HepG2 (cell line): ENCODE data around the gene UGGT1. TPM values are rescaled to one million over a fixed set of nuclear protein-coding genes. Genes with fewer than 3 reads are reported as not detected.
A peak's percentile ranks its signal among the peaks of the same experiment; 100 is the strongest.

Source experiments
- ATAC-seq: fragments of 200-7000 bp; cut with Tn5 transposase; 3 replicates; pipeline ENCODE4 v1.9.1; 2020; ENCODE audit warnings: mild to moderate bottlenecking, moderate library complexity
- BruUV-seq: library from RNA; stranded (reverse); fragments of 400-500 nt; replicated peaks from 2 replicates; lab custom pipeline; 2021; lab: Mats Ljungman, UMichigan
- CTCF ChIA-PET: fragments of 300-600 bp; formaldehyde crosslinking; extraction: SDS; loops from one replicate; lab custom pipeline; 2021; ENCODE audit warnings: low total read pairs, inconsistent platforms, low intra/inter-chr PET ratio; lab: Yijun Ruan, JAX
- POLR2A ChIA-PET: fragments of 350-600 bp; sonication (Branson Sonifier 250); formaldehyde crosslinking; loops from one replicate; lab custom pipeline; 2020; ENCODE audit warnings: antibody characterized with exemption, inconsistent platforms; lab: Yijun Ruan, JAX
- DNase-seq: peaks from one replicate; pipeline ENCODE4 v3.0.0-alpha.2; 2015; ENCODE audit warnings: low spot score
- FAIRE-seq: peaks from 3 replicates; lab custom pipeline; 2011; peaks lifted over from hg19 to GRCh38; lab: Jason Lieb, UNC
- H2AFZ ChIP-seq: one replicate; pipeline ENCODE4 v1.6.1; 2011; ENCODE audit warnings: low read length, inconsistent platforms
- H3K27ac ChIP-seq: fragments of 300-600 bp; 3 replicates; pipeline ENCODE4 v1.8.0; 2011; ENCODE audit warnings: mixed run types, mild to moderate bottlenecking, mixed read lengths, low read length, inconsistent platforms; ENCODE audit not compliant: insufficient read depth; ENCODE audit errors: extremely low read length
- H3K27me3 ChIP-seq, 2 experiments: fragments of 200-600 bp in 1 of 2; 2 replicates in 1 of 2; 3 replicates in 1 of 2; pipeline versions ENCODE4 v1.6.0 to v1.8.0; 2011; ENCODE audit warnings: low read length in 2 of 2, mild to moderate bottlenecking in 2 of 2, moderate library complexity in 2 of 2, inconsistent platforms in 1 of 2; ENCODE audit not compliant: insufficient read depth in 2 of 2, control insufficient read depth in 1 of 2
- H3K36me3 ChIP-seq, 2 experiments: fragments of 200-600 bp in 1 of 2; replicated peaks in 1 of 2; 2 replicates in 1 of 2; 3 replicates in 1 of 2; pipeline versions ENCODE4 v1.5.1 to v1.8.0; 2011; ENCODE audit warnings: low read length in 2 of 2, inconsistent platforms in 1 of 2; ENCODE audit not compliant: insufficient read depth in 2 of 2, control insufficient read depth in 1 of 2
- H3K4me1 ChIP-seq: 2 replicates; pipeline ENCODE4 v1.5.1; 2012; ENCODE audit warnings: low read length, inconsistent platforms; ENCODE audit not compliant: insufficient read depth
- H3K4me2 ChIP-seq: 2 replicates; pipeline ENCODE4 v1.6.0; 2011; ENCODE audit warnings: low read depth, low read length, inconsistent platforms
- H3K4me3 ChIP-seq, 3 experiments: fragments of 200-600 bp in 1 of 3; sonication (generic), shearing (Covaris generic) in 1 of 3; replicated peaks in 1 of 3; 2 replicates each; pipeline ENCODE4 v1.5.1; 2011 to 2016; ENCODE audit warnings: low read length in 3 of 3, inconsistent platforms in 2 of 3, low read depth in 2 of 3, mild to moderate bottlenecking in 2 of 3, control low read depth in 1 of 3, mixed read lengths in 1 of 3; ENCODE audit not compliant: insufficient read depth in 1 of 3
- H3K79me2 ChIP-seq: one replicate; pipeline ENCODE4 v1.6.1; 2011; ENCODE audit warnings: low read length, inconsistent platforms; ENCODE audit not compliant: insufficient read depth
- H3K9ac ChIP-seq: 2 replicates; pipeline ENCODE4 v1.6.0; 2011; ENCODE audit warnings: mild to moderate bottlenecking, low read depth, low read length, inconsistent platforms; ENCODE audit not compliant: insufficient read depth
- H3K9me3 ChIP-seq: 2 replicates; pipeline ENCODE4 v1.5.1; 2012; ENCODE audit warnings: mild to moderate bottlenecking, low read length
- H4K20me1 ChIP-seq: 2 replicates; pipeline ENCODE4 v1.6.0; 2011; ENCODE audit warnings: inconsistent platforms, mild to moderate bottlenecking, low read length, moderate library complexity; ENCODE audit not compliant: insufficient read depth
- FOXK1 ChIP-seq: sonication (generic); formaldehyde crosslinking; IDR thresholded peaks from 2 replicates; pipeline ENCODE4 v1.4.0; 2020; ENCODE audit warnings: low read depth, missing genetic modification reagents, borderline replicate concordance
- FOXP1 ChIP-seq, 2 experiments: fragments of 450-650 bp in 1 of 2; IDR thresholded peaks; 2 replicates each; pipeline ENCODE4 v1.6.1; 2017 to 2018; ENCODE audit warnings: antibody characterized with exemption in 1 of 2
- FOXP4 ChIP-seq: sonication (generic); formaldehyde crosslinking; IDR thresholded peaks from 2 replicates; pipeline ENCODE4 v1.4.0; 2020; ENCODE audit warnings: missing genetic modification reagents
- RFXANK ChIP-seq: IDR thresholded peaks from 2 replicates; pipeline ENCODE4 v1.6.1; 2016
- ZBTB46 ChIP-seq: sonication (generic); formaldehyde crosslinking; IDR thresholded peaks from 2 replicates; pipeline ENCODE4 v1.4.0; 2020; ENCODE audit warnings: mild to moderate bottlenecking, missing genetic modification reagents, borderline replicate concordance
- ZBTB8A ChIP-seq: sonication (generic); formaldehyde crosslinking; IDR thresholded peaks from 2 replicates; pipeline ENCODE4 v1.4.0; 2020; ENCODE audit warnings: mild to moderate bottlenecking, low read depth, missing genetic modification reagents, borderline replicate concordance
- WGBS: methylation state at CpG from one replicate; pipeline ENCODE4 v1.1.6; 2017; ENCODE audit warnings: low lambda C conversion rate; 5-methylcytosine and 5-hydroxymethylcytosine counted together
- in situ Hi-C: cut with HindIII; loops from 2 replicates; pipeline ENCODE4 v1.10.0; 2017; ENCODE audit warnings: low pct_unique_long_range_greater_than_20kb; ENCODE audit not compliant: extremely low pct_ligation_motif_present
- intact Hi-C: fragments of 100-400 bp; cut with micrococcal nuclease; formaldehyde crosslinking; loops from one replicate; pipeline ENCODE4 v1.10.0; 2022; ENCODE audit not compliant: unreplicated experiment
- polyA plus RNA-seq, 8 experiments: library from polyadenylated mRNA; depleted of rRNA in 3 of 8; stranded (reverse) in 7 of 8; unstranded in 1 of 8; fragments of >200 nt; fragmentation: Illumina TruSeq in 4 of 8; extraction: Trizol in 4 of 8; gene quantifications; 2 replicates each; pipeline versions ENCODE4 v1.2.1 to v1.2.3, GENCODE V29; 2011 to 2016; ENCODE audit warnings: low read depth in 4 of 8, missing spikeins in 1 of 8, mixed read lengths in 1 of 8; ENCODE audit not compliant: insufficient read depth in 1 of 8
- total RNA-seq, 5 experiments: library from RNA; depleted of rRNA; stranded (reverse); fragments of >200 nt; fragmentation: Illumina TruSeq; extraction: Trizol; gene quantifications; 2 replicates each; pipeline ENCODE4 v1.2.3, GENCODE V29; 2016; ENCODE audit warnings: low read depth in 1 of 5

The UGGT1 gene
- total and polyA plus RNA-seq, 2 of the 13 experiments (the other 11 are each of a cell fraction or from before 2014, with no cell fraction given) = 35.8 to 83.2 TPM

GRCh38 chr2:128137094-128137616, 46.2 kb downstream of the UGGT1 start (continued):
- no peak for TF ChIP-seq FOXP1 (IDR thresholded peaks at IDR 0.05)
- TF ChIP-seq FOXP1 (CRISPR knock-in tag; IDR thresholded peaks at IDR 0.05) = 0 out of 2 replicates have a peak, but pooled peaks have one; percentile 48
- TF ChIP-seq FOXK1 (CRISPR knock-in tag) = no peak
- 0 out of 2 replicates have a peak, but pooled peaks have one; percentile 29 for TF ChIP-seq FOXP4 (CRISPR knock-in tag)

- CTCF ChIA-PET = no interaction called here
- BruUV-seq = no TSS peak
Measured at GRCh38 chr2:128139624-128140023, 48.6 kb downstream of the UGGT1 start.

More at GRCh38 chr2:128139624-128140023, 48.6 kb downstream of the UGGT1 start:
- WGBS = 97% methylated on average over 6 of the region's 9 CpGs
- intact Hi-C loops (no loop called here), in situ Hi-C loops (no loop called here)
- Histone ChIP-seq H2AFZ (no peak overlapping the region), H4K20me1 (no peaks in the 10 kb centered on the region), H3K27ac (no peak overlapping the region), H3K9ac (no peak overlapping the region), H3K36me3 (peaks cover 36 to 86% of the 10 kb centered on the region in 2 experiments), H3K27me3 (no peaks in the 10 kb centered on the region), H3K4me2 (no peak overlapping the region), H3K79me2 (no peaks in the 10 kb centered on the region), H3K4me1 (peaks cover 7% of the 10 kb centered on the region; the same call in 1 of the 2 replicates)
- DNase-seq (no peak), ATAC-seq (no peak; the same call in 2 of the 3 replicates)
- POLR2A ChIA-PET = no interaction called here
- TF ChIP-seq RFXANK (CRISPR knock-in tag) (no peak), ZBTB46 (no peak), ZBTB8A (CRISPR knock-in tag) (no peak)
- TF ChIP-seq, all 625 proteins: peak for 0
- Histone ChIP-seq H3K9me3 (no peaks in the 10 kb centered on the region), H3K4me3 (no peak overlapping the region)
- FAIRE-seq = no peak
